NB4 (cell line): Measurements from ENCODE around the gene RRH.

Experiments
- DNase-seq: peaks from one replicate; pipeline ENCODE4 v3.0.0; 2010; ENCODE audit warnings: low read depth
- H3K4me3 ChIP-seq: one replicate; pipeline ENCODE4 v1.5.1; 2011; ENCODE audit warnings: mild to moderate bottlenecking, low read depth, low read length, moderate library complexity
- MYC ChIP-seq: IDR thresholded peaks from 2 replicates; pipeline ENCODE4 v1.6.1; 2011; ENCODE audit warnings: low read depth, low read length
- POLR2A ChIP-seq: IDR thresholded peaks from 2 replicates; pipeline ENCODE4 v1.6.1; 2011; ENCODE audit warnings: mild to moderate bottlenecking; ENCODE audit not compliant: insufficient read length; ENCODE audit errors: extremely low read depth
- TF ChIP-seq, protein P1 (sequence below): IDR thresholded peaks from one replicate; pipeline ENCODE4 v1.5.1; 2012; ENCODE audit warnings: low read depth, low read length
- TF ChIP-seq, protein P2 (sequence below): IDR thresholded peaks from 2 replicates; pipeline ENCODE4 v1.6.1; 2011; ENCODE audit warnings: low read depth, low read length

RRH gene

DNA sequence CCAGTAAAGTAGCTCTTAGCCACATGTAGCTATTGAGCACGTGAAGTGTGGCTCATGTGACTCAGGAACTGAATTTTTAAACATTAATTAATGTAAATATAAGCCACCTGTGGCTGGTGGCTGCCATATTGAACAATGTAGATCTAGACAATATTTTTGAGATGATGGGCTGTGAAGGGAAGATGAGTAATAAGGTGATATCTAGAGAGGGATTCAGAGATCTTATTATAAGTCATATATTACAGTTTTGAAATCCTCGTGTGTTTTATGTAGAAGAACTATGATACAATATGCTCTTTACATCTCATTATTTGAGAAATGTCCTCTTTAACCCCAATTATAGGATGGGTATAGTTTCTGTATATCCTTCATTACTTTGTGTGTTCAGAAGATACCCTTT, 6.6 kb upstream of the RRH start:
- H3K4me3 ChIP-seq, result no peak overlapping the region
- TF ChIP-seq POLR2A (no peak), MYC (no peak)
- TF ChIP-seq, protein P1, sequence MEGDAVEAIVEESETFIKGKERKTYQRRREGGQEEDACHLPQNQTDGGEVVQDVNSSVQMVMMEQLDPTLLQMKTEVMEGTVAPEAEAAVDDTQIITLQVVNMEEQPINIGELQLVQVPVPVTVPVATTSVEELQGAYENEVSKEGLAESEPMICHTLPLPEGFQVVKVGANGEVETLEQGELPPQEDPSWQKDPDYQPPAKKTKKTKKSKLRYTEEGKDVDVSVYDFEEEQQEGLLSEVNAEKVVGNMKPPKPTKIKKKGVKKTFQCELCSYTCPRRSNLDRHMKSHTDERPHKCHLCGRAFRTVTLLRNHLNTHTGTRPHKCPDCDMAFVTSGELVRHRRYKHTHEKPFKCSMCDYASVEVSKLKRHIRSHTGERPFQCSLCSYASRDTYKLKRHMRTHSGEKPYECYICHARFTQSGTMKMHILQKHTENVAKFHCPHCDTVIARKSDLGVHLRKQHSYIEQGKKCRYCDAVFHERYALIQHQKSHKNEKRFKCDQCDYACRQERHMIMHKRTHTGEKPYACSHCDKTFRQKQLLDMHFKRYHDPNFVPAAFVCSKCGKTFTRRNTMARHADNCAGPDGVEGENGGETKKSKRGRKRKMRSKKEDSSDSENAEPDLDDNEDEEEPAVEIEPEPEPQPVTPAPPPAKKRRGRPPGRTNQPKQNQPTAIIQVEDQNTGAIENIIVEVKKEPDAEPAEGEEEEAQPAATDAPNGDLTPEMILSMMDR, result no peak
- TF ChIP-seq, protein P2, sequence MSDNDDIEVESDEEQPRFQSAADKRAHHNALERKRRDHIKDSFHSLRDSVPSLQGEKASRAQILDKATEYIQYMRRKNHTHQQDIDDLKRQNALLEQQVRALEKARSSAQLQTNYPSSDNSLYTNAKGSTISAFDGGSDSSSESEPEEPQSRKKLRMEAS, result no peak
- no peak for DNase-seq

DNA sequence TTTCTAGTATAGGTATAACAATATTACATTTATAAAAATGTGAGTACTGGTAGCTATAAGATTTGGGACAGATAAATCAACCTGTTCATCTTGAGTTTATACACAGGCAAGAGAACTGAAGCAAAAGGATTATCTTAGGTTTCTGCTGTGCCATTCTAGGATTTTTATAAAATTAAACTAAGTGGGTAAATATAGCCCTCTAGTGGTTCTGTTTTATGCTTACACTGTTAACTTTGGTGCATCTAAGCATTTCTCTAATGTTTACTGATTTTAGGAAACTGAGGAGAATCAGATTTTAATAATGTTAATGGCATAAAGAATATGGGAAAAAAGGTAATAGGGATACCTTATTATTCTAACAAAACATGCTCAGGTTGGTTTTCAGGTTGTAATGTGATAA, 1.1 kb upstream of the RRH start:
- peak; percentile 21 for DNase-seq
- no peak for TF ChIP-seq POLR2A
- TF ChIP-seq MYC, result no peak
- TF ChIP-seq, protein P1, result peak; percentile 22
- TF ChIP-seq, protein P2, result no peak
- H3K4me3 ChIP-seq, result no peak overlapping the region

DNA sequence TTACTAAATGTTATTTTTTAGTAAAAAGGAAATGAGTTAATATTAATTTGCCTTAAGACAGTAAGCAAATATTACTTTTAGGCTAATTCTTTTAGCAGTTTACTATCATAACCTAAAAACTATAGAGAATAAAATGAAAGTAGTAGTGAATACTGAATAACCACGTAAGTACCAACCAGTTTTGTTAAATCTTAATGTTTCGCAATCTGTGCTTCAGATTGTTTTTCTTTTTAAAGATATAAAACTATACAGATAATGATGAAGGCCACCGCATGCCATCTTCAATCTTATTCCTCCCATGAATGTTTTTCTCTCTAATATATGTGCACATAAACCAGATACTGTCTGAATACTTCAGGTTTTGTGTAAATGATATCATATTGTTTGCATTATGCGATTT, 6.0 kb downstream of the RRH start:
- H3K4me3 ChIP-seq, result no peak overlapping the region
- DNase-seq, result no peak
- TF ChIP-seq MYC (no peak), POLR2A (no peak)
- TF ChIP-seq, protein P1, result no peak
- TF ChIP-seq, protein P2, result no peak

DNA sequence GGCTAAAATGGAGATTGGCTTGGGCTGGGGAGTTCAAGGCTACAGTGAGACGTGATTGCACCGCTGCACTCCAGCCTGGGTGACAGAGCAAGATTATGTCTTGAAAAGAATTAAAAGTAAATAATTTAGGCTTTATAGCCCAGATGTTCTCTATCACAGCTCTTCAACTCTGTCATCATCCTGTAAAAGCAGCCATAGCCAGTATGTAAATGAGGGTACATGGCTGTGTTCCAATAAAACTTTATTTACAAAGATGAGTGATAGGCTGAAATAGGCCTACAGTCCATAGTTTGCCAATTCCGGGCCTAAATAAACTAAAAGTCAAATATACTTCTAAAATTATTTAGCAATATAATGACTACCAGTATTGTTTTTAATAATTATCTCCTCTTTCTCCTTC, 9.2 kb downstream of the RRH start:
- TF ChIP-seq MYC (no peak), POLR2A (no peak)
- TF ChIP-seq, protein P2, result no peak
- TF ChIP-seq, protein P1, result no peak
- no peak for DNase-seq

DNA sequence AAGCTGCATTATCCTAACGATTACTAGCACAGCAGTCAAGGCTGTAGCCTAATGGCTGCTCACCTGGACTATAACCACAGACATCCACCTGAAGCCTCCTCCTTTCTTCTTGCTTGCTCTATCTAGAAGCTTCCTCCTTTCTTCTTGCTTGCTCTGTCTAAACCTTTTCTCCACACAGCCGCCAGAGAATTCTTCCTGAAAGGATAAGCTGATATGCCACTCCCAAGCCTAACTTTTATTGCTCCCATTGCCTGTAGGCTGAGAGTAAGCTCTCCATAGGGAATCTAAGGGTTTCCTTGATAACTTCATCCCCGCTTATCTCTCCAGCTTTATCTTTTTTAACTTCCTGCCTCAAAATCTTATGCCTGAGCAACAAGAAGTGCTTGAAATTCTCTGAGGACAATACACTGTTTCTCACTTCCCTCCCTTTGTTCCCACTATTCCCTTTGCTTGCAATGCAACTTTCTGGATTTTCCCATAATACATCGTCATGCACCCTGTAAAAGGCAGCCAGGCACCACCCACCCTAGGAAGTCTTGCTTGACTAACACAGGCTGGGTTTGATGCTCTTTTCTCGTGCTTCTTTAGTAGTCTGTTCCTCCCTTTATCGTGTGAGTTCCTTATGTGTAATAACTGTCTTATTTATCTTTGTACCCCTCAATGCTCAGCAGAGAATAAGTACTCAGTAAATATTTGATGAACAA, 18.8 kb downstream of the RRH start:
- TF ChIP-seq POLR2A, result no peak
- TF ChIP-seq, protein P1, result no peak
- no peak overlapping the region for H3K4me3 ChIP-seq
- no peak for DNase-seq

More for the DNA sequence above, 9.2 kb downstream of the RRH start:
- H3K4me3 ChIP-seq, result no peak overlapping the region
